OCI-M1 (cell line): Measurements from ENCODE around the gene THNSL1.
"Not testable (repeated sequence)": the region's sequence is repeated elsewhere in the genome, so short reads cannot be mapped to it uniquely, and the experiment has no call there.

Source experiments
- DNase-seq: peaks from one replicate; lab custom pipeline; 2025; lab: John Stamatoyannopoulos, UW

THNSL1 gene

GRCh38 chr10:25011591-25011990 lies 4.8 kb upstream of the THNSL1 start:
- DNase-seq: not testable (repeated sequence)

DNA sequence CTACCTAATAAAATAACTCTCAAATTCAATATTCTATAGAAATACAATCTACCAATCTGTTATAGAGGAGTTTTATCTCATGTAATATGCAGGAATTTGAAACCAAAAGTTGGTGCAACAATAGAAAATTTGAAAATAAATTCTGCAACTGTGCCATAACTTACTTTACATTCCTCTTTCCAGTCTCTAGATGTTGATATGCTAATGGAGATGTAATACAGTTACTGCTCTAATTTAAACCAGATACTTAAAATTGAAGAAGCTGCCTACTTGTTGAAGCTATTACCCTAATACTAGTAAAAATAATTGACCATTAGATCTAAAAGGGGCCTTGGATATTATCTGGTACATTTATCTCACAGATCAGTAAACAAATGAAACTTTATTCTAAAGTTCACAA lies 1.8 kb upstream of the THNSL1 start:
- no peak for DNase-seq

- peak; percentile 94 for DNase-seq
Observed at GRCh38 chr10:25015828-25016375, 510 bp upstream of the THNSL1 start, which contains the start of gene ENKUR. TSS of gene ENKUR (minus strand) at chr10:25016158. CDS start at chr10:25015936, 222 bp downstream.

DNA sequence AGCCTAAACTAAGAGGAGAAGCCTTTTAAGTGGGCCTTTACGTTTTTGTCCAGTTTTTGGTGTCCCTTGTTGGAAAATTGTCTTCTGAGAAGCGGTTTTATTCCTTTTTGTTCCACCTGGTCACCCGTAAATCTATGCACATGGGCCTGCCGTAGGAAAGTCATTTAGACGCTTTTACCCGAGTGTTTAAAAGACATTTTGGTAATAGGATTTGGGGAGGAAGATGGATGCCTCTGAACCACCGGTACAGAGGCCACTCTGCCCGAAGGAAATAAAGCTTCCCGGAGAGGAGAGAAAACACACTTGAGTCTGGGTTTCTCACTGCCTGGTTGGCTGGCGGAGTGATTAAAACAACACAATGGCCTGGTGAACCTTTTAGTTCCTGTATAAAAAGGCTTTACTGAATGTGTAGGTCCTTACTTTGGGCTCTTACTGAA lies 760 bp downstream of the THNSL1 start:
- DNase-seq: no peak

DNA sequence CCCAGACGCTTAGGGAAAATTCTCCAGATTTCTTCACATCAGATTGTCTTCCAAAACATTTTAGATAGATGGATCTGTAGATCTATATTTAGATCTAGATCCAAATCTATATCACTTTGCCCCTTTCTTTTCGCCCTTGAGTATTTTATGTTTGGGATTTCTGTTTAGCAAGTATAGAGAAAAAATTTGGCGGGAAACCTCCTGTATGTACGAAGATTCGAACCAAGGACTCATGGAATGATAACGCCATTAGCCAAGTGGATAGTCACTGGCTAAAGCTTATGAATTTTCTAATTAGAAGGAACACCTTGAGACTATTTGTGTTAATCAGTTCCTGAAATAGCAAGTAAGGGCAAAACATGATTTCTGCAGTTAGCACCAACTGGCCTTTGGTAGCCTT lies 1.2 kb downstream of the THNSL1 start:
- DNase-seq: peak; percentile 35

DNA sequence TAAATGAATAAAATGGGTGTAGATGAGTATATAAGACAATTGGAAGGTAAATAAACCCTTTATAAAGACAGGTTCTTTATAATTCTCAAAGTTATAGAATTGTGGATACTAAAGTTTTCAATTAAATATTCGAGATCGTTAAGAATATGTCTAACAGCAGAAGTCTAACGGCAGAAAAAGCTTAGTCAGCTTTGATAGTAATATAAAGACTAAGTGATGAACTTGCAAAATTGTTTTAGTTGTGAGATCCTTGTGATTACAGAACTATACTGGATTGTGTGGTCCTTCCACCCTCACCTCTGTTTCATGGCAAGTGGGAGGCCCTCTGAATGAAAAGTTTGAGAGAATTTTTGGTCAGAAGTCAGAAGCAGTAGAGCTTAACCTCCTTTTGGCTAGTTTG lies 2.3 kb downstream of the THNSL1 start:
- no peak for DNase-seq

DNA sequence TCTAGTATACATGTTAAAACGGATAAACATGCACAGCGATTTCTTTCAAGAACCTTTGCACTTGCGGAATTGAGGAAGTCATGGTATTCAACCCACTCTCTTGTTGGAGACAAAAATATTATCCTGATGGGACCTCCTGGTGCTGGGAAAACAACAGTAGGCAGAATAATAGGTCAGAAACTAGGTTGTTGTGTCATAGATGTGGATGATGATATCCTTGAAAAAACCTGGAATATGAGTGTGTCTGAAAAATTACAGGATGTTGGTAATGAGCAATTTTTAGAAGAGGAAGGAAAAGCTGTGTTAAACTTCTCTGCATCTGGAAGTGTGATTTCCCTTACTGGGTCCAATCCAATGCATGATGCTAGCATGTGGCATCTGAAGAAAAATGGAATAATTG lies 6.9 kb downstream of the THNSL1 start:
- DNase-seq: no peak

DNA sequence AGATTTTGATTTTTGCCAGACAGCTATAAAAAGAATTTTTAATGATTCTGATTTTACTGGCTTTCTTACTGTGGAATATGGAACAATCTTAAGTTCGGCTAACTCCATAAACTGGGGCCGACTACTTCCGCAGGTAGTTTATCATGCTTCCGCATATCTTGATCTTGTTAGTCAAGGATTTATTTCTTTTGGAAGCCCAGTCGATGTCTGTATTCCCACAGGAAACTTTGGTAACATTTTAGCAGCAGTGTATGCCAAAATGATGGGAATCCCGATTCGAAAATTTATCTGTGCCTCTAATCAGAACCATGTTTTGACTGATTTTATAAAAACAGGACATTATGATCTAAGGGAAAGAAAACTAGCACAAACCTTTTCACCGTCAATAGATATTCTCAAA lies 8.1 kb downstream of the THNSL1 start:
- DNase-seq: no peak

DNA sequence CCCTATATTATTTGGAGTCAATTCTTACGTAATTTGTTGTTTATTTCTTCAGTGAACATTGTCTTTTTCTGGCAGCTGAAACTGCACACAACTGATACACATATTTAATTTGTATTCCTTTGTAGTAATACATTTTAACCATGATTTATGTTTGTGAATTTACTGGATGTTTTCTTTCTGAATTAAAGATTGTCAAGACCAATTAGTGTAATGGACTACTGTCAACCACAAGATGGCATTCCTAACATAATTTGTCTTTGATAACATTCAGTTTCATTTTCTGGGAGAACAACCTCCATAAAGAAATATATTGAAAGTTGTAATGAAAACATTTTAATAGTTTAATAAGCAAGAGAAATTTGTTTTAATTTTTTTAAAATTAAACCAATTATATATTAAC lies 10.1 kb downstream of the THNSL1 start:
- DNase-seq: peak; percentile 63

DNA sequence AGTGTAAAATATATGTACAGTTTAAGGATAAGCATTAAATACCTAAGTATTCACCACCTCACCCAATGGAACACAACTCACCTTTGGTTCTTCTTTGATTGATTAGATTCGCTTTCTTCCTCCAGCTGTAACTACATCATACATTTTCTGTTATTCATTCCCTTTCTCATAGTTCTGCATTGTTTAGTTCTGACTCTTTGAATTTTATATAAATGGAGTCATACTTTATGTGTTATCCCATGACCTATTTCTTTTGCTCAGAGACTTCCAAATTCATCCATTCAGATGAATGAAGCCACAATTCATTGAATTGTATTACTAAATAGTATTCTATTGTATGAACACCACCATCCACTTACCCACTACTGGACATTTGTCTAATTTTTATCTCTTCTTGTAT lies 12.3 kb downstream of the THNSL1 start:
- no peak for DNase-seq

DNA sequence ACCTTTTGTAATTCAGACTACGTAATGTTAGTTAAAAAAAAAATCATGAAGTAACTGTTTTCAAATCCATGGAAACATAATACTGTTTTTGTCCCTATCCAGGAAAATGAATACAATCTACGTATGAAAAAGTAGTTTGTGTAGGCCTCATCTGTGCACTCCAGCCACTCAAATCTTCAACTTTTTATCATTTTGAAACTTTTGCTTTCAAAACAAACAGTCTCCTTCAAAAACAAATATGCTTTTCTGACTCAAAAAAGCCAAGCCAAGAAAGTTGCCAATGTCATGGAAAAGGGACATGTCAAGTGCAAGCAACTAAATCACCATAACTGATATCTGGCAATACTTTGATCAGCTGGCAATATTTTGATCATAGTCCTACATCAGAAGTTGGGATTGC lies 13.1 kb downstream of the THNSL1 start:
- DNase-seq: no peak

DNA sequence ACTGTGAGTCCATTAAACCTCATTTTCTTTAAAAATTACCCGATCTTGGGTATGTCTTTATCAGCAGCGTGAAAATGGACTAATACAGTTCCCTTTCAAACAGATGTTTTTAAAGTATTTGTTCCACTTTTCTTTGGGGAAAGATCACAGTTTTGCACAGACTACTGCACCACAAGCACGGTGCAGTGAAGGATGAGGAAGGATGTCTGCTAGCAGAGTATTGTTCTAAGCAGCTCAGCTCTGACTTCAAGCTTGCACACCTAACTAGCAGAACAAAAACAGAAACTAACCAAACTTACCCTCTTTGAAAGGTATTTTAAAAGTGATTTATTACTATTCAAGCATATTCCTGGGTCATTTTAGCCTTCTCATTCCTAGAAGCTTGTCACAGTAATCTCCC lies 20.0 kb downstream of the THNSL1 start:
- no peak for DNase-seq

DNA sequence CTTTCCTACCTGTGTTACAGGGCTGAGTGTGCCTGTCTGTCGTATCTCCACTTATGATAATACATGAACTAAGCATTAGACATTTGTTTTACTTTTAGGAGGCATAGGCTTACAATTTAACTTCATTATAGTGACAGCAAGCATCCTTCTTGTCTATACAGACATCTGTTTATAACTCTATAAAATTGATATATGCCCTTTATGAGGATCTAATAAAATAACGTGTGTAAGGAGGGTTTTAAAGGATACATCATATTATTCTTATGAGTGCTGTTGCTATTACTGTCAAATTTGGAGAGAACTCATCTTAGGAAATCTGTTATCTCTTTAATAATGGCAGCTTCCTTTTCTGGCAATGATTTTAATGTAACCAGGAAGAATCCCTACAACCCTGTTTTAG lies 21.9 kb downstream of the THNSL1 start:
- no peak for DNase-seq

DNA sequence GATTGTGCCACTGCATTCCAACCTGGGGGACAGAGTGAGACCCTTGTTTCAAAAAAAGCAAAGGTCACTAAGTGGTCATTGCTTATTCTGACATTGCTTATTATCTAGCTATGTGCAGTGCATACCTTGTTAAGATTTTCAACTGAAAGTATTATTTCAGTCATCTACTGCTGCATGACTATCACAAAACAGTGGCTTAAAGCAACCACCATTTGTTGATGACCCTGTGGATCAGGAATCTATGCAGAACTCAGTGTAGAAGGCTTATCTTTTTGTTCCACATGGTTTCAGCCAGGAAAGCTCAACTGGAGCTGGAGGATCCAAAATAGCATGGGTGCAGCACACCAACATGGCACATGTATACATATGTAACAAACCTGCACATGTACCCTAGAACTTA lies 23.1 kb downstream of the THNSL1 start:
- no peak for DNase-seq

- no peak for DNase-seq
Observed at GRCh38 chr10:25046641-25047040, 30.2 kb downstream of the THNSL1 start.

GRCh38 chr10:25047088-25047487 lies 30.7 kb downstream of the THNSL1 start:
- DNase-seq: no peak

DNA sequence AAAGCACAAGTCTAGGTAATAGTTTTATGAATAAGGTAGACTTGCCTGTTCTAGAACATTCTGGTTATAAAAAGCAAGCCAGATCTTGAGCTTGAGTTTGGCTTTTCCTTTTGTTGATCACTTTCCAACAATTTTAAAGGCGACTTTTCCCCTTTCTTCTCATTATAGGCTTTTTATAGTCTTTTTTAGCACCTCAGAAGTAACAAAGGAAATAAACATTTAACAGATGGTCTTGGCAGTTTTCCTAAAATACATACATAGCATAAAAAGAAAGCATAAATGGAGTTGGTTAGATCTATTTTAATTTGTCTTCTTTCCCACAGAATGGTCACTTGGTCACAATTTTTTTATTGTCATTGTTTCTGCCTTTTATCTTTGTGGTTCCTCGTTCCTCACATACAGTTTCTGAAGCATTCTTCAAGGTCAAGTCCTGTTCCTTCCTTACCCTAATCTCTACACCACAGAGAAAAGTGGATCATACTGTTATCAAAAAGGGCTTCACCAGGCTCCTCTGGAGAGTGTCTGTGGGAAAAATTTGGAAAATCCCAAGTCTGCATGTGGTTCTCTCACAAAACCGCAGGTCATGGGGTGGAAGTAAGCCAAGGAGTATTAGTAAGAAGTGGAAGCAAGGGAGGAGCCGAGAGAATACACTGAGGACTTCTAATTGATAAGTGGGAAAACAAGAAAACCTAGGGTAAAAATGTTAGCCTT lies 31.3 kb downstream of the THNSL1 start:
- peak; percentile 74 for DNase-seq

- peak; percentile 26 for DNase-seq
Observed at GRCh38 chr10:25048450-25048849, 32.0 kb downstream of the THNSL1 start.

DNA sequence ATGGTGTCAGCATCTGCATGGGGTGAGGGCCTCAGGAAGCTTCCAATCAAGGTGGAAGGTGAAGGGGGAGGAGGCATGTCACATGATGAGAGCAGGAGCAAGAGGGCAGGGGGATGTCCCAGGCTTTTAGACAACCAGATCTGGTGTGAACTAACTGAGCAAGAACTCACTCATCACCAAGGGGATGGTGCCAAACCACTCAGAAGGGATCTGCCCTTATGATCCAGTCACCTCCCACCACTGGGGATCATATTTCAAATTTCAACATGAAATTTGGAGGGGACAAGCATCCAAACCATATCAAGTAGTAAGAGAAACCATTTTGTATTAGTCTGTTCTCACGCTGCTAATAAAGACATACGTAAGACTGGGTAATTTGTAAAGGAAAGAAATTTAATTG lies 33.6 kb downstream of the THNSL1 start:
- DNase-seq: no peak

GRCh38 chr10:25050402-25050801 lies 34.0 kb downstream of the THNSL1 start:
- no peak for DNase-seq

DNA sequence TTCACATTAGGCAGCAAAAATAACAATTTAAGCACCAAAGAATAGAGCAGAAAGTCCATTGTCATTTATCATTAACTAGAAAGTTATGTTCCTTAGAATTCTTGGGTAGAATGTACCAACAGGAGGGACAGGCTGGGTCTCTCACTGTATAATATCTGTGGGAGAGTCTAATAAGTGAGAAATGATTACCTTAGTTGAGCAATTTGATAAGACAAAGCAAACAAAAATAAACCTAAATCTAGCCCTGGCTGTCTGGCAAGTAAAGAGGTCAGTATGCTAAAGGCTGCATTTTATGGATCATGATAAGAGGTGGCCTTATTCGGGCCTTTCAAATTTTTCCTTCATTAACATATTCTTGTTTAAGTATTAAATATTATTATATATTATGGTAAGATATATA lies 35.6 kb downstream of the THNSL1 start:
- DNase-seq: no peak

- DNase-seq: no peak
Observed at GRCh38 chr10:25056726-25057125, 40.3 kb downstream of the THNSL1 start.

DNA sequence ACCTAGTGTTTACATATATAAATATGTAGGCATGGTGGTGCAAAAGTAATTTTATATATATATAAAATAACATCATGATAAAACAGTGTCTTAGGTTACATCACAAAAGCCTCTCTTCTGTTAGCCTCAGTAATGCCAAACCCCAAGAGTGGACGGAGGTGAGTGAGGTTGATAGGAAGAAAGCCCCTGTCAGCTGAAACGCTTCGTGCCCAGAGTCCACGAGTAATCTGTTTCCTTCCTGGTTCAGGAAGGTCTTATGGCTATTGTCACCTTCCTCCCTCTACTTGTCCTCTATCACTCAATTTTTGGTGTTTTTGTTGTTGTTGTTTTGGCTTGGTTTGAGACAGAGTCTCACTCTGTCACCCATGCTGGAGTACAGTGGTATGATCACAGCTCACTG lies 41.5 kb downstream of the THNSL1 start:
- no peak for DNase-seq

GRCh38 chr10:25059990-25060389 lies 43.6 kb downstream of the THNSL1 start:
- DNase-seq: no peak
